ENCODE measurements around the gene SGF29. TPM values are rescaled to one million over a fixed set of nuclear protein-coding genes. Genes with fewer than 3 reads are reported as not detected.
"Not testable (repeated sequence)": the region's sequence is repeated elsewhere in the genome, so short reads cannot be mapped to it uniquely, and the experiment has no call there.

SGF29 gene
- total RNA-seq, 1 experiment from 2014 or later = 44.7 TPM

GRCh38 chr16:28600965-28601364 lies 47.2 kb downstream of the SGF29 start:
- peaks cover 64% of the 10 kb centered on the region for H3K4me1 ChIP-seq (ENCODE audit: low read length)
- H3K4me3 ChIP-seq (ENCODE audit: low read length); H3K36me3 ChIP-seq (ENCODE audit: insufficient read depth, low read length); H4K20me1 ChIP-seq (ENCODE audit: insufficient read depth, low read depth, low read length); H3K9ac ChIP-seq (ENCODE audit: low read length); H3K27me3 ChIP-seq (ENCODE audit: low read length); H3K9me3 ChIP-seq (ENCODE audit: low read length); H3K79me2 ChIP-seq (ENCODE audit: low read length); H3K9me2 ChIP-seq (replicated peaks; ENCODE audit: insufficient read depth, low read length); H2AFZ ChIP-seq (ENCODE audit: low read length): not testable (repeated sequence)
- peak overlapping the region; percentile 93 for H3K27ac ChIP-seq (ENCODE audit: low read length)
- H3K4me2 ChIP-seq (ENCODE audit: low read depth, low read length, poor library complexity, severe bottlenecking) = peak overlapping the region; percentile 23
- peak; percentile 51 for DNase-seq

GRCh38 chr16:28601589-28601988 lies 47.9 kb downstream of the SGF29 start:
- not testable (repeated sequence) for H3K9me2 ChIP-seq (replicated peaks; ENCODE audit: insufficient read depth, low read length); H3K4me3 ChIP-seq (ENCODE audit: low read length)

GRCh38 chr16:28602062-28602461 lies 48.3 kb downstream of the SGF29 start:
- not testable (repeated sequence) for H2AFZ ChIP-seq (ENCODE audit: low read length); H4K20me1 ChIP-seq (ENCODE audit: insufficient read depth, low read depth, low read length); DNase-seq; H3K9me3 ChIP-seq (ENCODE audit: low read length); H3K36me3 ChIP-seq (ENCODE audit: insufficient read depth, low read length); H3K79me2 ChIP-seq (ENCODE audit: low read length); H3K9ac ChIP-seq (ENCODE audit: low read length); H3K27me3 ChIP-seq (ENCODE audit: low read length); H3K9me2 ChIP-seq (replicated peaks; ENCODE audit: insufficient read depth, low read length); H3K4me3 ChIP-seq (ENCODE audit: low read length)
- Histone ChIP-seq H3K4me2 (ENCODE audit: low read depth, low read length, poor library complexity, severe bottlenecking) (peak overlapping the region; percentile 50), H3K4me1 (ENCODE audit: low read length) (peaks cover 54% of the 10 kb centered on the region), H3K27ac (ENCODE audit: low read length) (peak overlapping the region; percentile 93)

More at GRCh38 chr16:28601589-28601988, 47.9 kb downstream of the SGF29 start:
- Histone ChIP-seq H3K4me2 (ENCODE audit: low read depth, low read length, poor library complexity, severe bottlenecking) (peak overlapping the region; percentile 50), H3K9ac (ENCODE audit: low read length) (peak overlapping the region; percentile 57), H3K27ac (ENCODE audit: low read length) (peak overlapping the region; percentile 93), H3K4me1 (ENCODE audit: low read length) (peaks cover 58% of the 10 kb centered on the region)
- not testable (repeated sequence) for H3K9me3 ChIP-seq (ENCODE audit: low read length); H3K79me2 ChIP-seq (ENCODE audit: low read length); H3K27me3 ChIP-seq (ENCODE audit: low read length); H4K20me1 ChIP-seq (ENCODE audit: insufficient read depth, low read depth, low read length); H3K36me3 ChIP-seq (ENCODE audit: insufficient read depth, low read length); H2AFZ ChIP-seq (ENCODE audit: low read length)
- DNase-seq = peak; percentile 42

GRCh38 chr16:28602529-28602928 lies 48.8 kb downstream of the SGF29 start:
- no peaks in the 10 kb centered on the region for H4K20me1 ChIP-seq (ENCODE audit: insufficient read depth, low read depth, low read length)
- H3K9me3 ChIP-seq (ENCODE audit: low read length) = no peaks in the 10 kb centered on the region
- peaks cover 49% of the 10 kb centered on the region for H3K4me1 ChIP-seq (ENCODE audit: low read length)
- H3K4me2 ChIP-seq (ENCODE audit: low read depth, low read length, poor library complexity, severe bottlenecking) = peak overlapping the region; percentile 43
- H3K27ac ChIP-seq (ENCODE audit: low read length) = peak overlapping the region; percentile 88
- no peaks in the 10 kb centered on the region for H3K9me2 ChIP-seq (replicated peaks; ENCODE audit: insufficient read depth, low read length)
- H3K79me2 ChIP-seq (ENCODE audit: low read length) = peaks cover 3% of the 10 kb centered on the region; the same call in 1 of the 2 replicates
- H2AFZ ChIP-seq (ENCODE audit: low read length) = no peak overlapping the region
- H3K27me3 ChIP-seq (ENCODE audit: low read length) = no peaks in the 10 kb centered on the region
- no peak overlapping the region for H3K4me3 ChIP-seq (ENCODE audit: low read length)
- no peaks in the 10 kb centered on the region for H3K36me3 ChIP-seq (ENCODE audit: insufficient read depth, low read length)
- peak; percentile 86 for DNase-seq
- H3K9ac ChIP-seq (ENCODE audit: low read length) = peak overlapping the region; percentile 57

- H3K4me2 ChIP-seq (ENCODE audit: low read depth, low read length, poor library complexity, severe bottlenecking) = peak overlapping the region; percentile 4
- H3K4me1 ChIP-seq (ENCODE audit: low read length) = peaks cover 38% of the 10 kb centered on the region
- H3K79me2 ChIP-seq (ENCODE audit: low read length) = no peaks in the 10 kb centered on the region
- no peaks in the 10 kb centered on the region for H3K27me3 ChIP-seq (ENCODE audit: low read length)
- no peaks in the 10 kb centered on the region for H4K20me1 ChIP-seq (ENCODE audit: insufficient read depth, low read depth, low read length)
- H3K36me3 ChIP-seq (ENCODE audit: insufficient read depth, low read length) = no peaks in the 10 kb centered on the region
- no peak overlapping the region for H3K4me3 ChIP-seq (ENCODE audit: low read length)
- H3K9ac ChIP-seq (ENCODE audit: low read length) = peak overlapping the region; percentile 28; the same call in 1 of the 2 replicates
- no peaks in the 10 kb centered on the region for H3K9me3 ChIP-seq (ENCODE audit: low read length)
- H3K27ac ChIP-seq (ENCODE audit: low read length) = peak overlapping the region; percentile 88
- H2AFZ ChIP-seq (ENCODE audit: low read length) = no peak overlapping the region
- no peaks in the 10 kb centered on the region for H3K9me2 ChIP-seq (replicated peaks; ENCODE audit: insufficient read depth, low read length)
- peak; percentile 59 for DNase-seq
These were observed 49.9 kb downstream of the SGF29 start for GRCh38 chr16:28603381-28604185.

GRCh38 chr16:28604186-28604565 lies 50.5 kb downstream of the SGF29 start:
- Histone ChIP-seq H3K36me3 (ENCODE audit: insufficient read depth, low read length) (0 out of 2 replicates have a peak, but pooled peaks cover 3% of the 10 kb centered on the region), H3K9ac (ENCODE audit: low read length) (peak overlapping the region; percentile 28; the same call in 1 of the 2 replicates), H3K4me3 (ENCODE audit: low read length) (no peak overlapping the region), H3K27me3 (ENCODE audit: low read length) (no peaks in the 10 kb centered on the region), H3K79me2 (ENCODE audit: low read length) (no peaks in the 10 kb centered on the region), H3K4me1 (ENCODE audit: low read length) (peaks cover 38% of the 10 kb centered on the region), H4K20me1 (ENCODE audit: insufficient read depth, low read depth, low read length) (no peaks in the 10 kb centered on the region), H3K4me2 (ENCODE audit: low read depth, low read length, poor library complexity, severe bottlenecking) (peak overlapping the region; percentile 4), H3K9me2 (replicated peaks; ENCODE audit: insufficient read depth, low read length) (no peaks in the 10 kb centered on the region), H3K9me3 (ENCODE audit: low read length) (no peaks in the 10 kb centered on the region), H2AFZ (ENCODE audit: low read length) (no peak overlapping the region), H3K27ac (ENCODE audit: low read length) (peak overlapping the region; percentile 88)
- DNase-seq = no peak

- DNase-seq = peak; percentile 43
- Histone ChIP-seq H3K4me3 (ENCODE audit: low read length) (no peak overlapping the region), H3K27ac (ENCODE audit: low read length) (no peak overlapping the region), H3K36me3 (ENCODE audit: insufficient read depth, low read length) (peaks cover 12% of the 10 kb centered on the region; the same call in 1 of the 2 replicates), H3K4me1 (ENCODE audit: low read length) (peaks cover 50% of the 10 kb centered on the region), H3K4me2 (ENCODE audit: low read depth, low read length, poor library complexity, severe bottlenecking) (no peak overlapping the region), H3K9ac (ENCODE audit: low read length) (no peak overlapping the region), H4K20me1 (ENCODE audit: insufficient read depth, low read depth, low read length) (no peaks in the 10 kb centered on the region), H3K9me3 (ENCODE audit: low read length) (no peaks in the 10 kb centered on the region), H3K79me2 (ENCODE audit: low read length) (peaks cover 10% of the 10 kb centered on the region; the same call in 1 of the 2 replicates), H2AFZ (ENCODE audit: low read length) (no peak overlapping the region), H3K9me2 (replicated peaks; ENCODE audit: insufficient read depth, low read length) (no peaks in the 10 kb centered on the region), H3K27me3 (ENCODE audit: low read length) (no peaks in the 10 kb centered on the region)
These were observed 52.8 kb downstream of the SGF29 start for GRCh38 chr16:28606291-28607115.

GRCh38 chr16:28607116-28607623 lies 53.5 kb downstream of the SGF29 start:
- Histone ChIP-seq H3K9me3 (ENCODE audit: low read length) (no peaks in the 10 kb centered on the region), H3K9me2 (replicated peaks; ENCODE audit: insufficient read depth, low read length) (no peaks in the 10 kb centered on the region), H3K27ac (ENCODE audit: low read length) (peak overlapping the region; percentile 37; the same call in 1 of the 2 replicates), H3K4me3 (ENCODE audit: low read length) (no peak overlapping the region), H4K20me1 (ENCODE audit: insufficient read depth, low read depth, low read length) (no peaks in the 10 kb centered on the region), H3K9ac (ENCODE audit: low read length) (no peak overlapping the region), H2AFZ (ENCODE audit: low read length) (no peak overlapping the region), H3K4me2 (ENCODE audit: low read depth, low read length, poor library complexity, severe bottlenecking) (no peak overlapping the region), H3K27me3 (ENCODE audit: low read length) (no peaks in the 10 kb centered on the region), H3K79me2 (ENCODE audit: low read length) (peaks cover 10% of the 10 kb centered on the region; the same call in 1 of the 2 replicates), H3K4me1 (ENCODE audit: low read length) (peaks cover 47% of the 10 kb centered on the region), H3K36me3 (ENCODE audit: insufficient read depth, low read length) (peaks cover 12% of the 10 kb centered on the region; the same call in 1 of the 2 replicates)
- DNase-seq = peak; percentile 49
